Activated naive CD8-positive, alpha-beta T cell (primary cell): Measurements from ENCODE around the gene HABP4.

Experiments used
- H3K27ac Mint-ChIP-seq: one replicate; pipeline ENCODE4 v1.8.0; 2021; ENCODE audit warnings: mixed read lengths
- H3K27me3 Mint-ChIP-seq: one replicate; pipeline ENCODE4 v1.8.0; 2021; ENCODE audit warnings: mixed read lengths
- H3K36me3 Mint-ChIP-seq: one replicate; pipeline ENCODE4 v1.8.0; 2021; ENCODE audit warnings: mixed read lengths
- H3K4me1 Mint-ChIP-seq: one replicate; pipeline ENCODE4 v1.8.0; 2021; ENCODE audit warnings: low read depth, mixed read lengths
- H3K4me3 Mint-ChIP-seq: one replicate; pipeline ENCODE4 v1.8.0; 2021; ENCODE audit warnings: mild to moderate bottlenecking, mixed read lengths
- H3K9me3 Mint-ChIP-seq: one replicate; pipeline ENCODE4 v1.8.0; 2021; ENCODE audit warnings: low read depth, mixed read lengths

HABP4 gene

DNA sequence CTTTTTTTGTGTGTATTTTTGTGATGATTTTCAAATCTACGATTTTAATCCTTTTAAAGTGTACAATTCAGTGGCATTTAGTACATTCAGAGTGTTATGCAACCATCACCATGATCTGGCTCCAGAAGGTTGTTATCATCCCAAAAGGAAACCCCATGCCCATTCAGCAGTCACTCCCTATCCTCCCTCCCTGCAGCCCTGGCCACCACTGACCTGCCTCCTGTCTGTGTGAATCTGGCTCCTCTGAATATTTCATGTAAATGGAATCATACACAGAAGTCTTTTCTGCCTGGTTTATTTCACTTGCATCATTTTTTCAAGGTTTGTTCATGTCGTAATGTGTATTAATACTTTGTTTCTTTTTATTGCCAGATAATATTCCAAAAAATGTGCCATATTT is 32.5 kb downstream of the HABP4 start:
- Mint-ChIP-seq H3K27me3 (no peaks in the 10 kb centered on the region), H3K4me1 (peaks cover 7% of the 10 kb centered on the region), H3K4me3 (no peak overlapping the region), H3K36me3 (peaks cover 14% of the 10 kb centered on the region), H3K27ac (no peak overlapping the region), H3K9me3 (no peaks in the 10 kb centered on the region)

DNA sequence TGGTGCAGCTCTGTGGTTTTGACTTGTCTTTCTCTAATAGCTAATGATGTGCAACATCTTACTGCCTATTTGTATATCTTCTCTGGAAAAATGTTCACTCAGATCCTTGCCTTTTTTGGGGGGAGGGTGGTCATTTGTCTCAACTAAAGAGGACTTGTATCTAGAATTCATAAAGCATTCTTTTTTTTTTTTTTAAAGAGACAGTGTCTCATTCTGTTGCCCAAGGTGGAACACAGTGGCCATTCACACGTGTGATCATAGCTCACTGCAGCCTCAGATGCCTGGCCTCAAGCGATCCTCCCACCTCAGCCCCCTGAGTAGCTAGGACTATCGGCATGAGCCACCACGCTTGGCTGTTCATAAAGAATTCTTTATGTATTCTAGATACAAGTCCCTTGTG is 33.2 kb downstream of the HABP4 start:
- Mint-ChIP-seq H3K4me1 (peaks cover 7% of the 10 kb centered on the region), H3K27ac (no peak overlapping the region), H3K27me3 (no peaks in the 10 kb centered on the region), H3K9me3 (no peaks in the 10 kb centered on the region), H3K4me3 (no peak overlapping the region), H3K36me3 (peaks cover 12% of the 10 kb centered on the region)

DNA sequence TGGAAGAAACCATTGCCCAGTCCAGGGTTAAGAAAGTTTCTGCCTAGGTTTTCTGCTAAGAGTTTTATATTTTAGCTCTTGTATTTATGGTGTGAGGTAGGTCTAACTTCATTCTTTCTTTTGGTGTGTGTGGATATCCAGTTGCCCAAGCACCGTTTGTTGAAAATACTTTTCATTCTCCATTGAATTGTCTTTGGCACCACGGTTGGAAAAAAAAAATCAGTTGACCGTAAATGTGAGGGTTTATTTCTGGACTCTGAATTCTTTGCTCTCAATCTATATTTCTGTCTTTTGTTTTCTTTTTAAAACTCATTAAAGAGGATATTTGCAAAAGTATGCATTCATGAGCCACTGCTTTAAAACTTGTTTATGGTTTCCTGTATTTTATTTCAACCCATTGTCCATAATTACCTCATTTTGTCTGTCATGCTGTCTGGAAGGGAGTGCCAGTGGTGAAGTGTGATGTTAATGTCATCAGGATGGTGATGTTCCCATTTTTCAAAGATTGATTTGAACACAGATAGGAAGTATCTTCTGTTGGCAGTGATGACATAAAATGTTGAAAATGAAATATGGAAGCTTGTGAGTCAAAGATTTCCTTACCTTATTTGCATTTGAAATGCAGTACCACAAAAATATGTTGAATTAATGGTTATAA is 33.9 kb downstream of the HABP4 start:
- Mint-ChIP-seq H3K4me3 (no peak overlapping the region), H3K27me3 (no peaks in the 10 kb centered on the region), H3K9me3 (no peaks in the 10 kb centered on the region), H3K4me1 (peaks cover 4% of the 10 kb centered on the region), H3K36me3 (peaks cover 12% of the 10 kb centered on the region), H3K27ac (no peak overlapping the region)

DNA sequence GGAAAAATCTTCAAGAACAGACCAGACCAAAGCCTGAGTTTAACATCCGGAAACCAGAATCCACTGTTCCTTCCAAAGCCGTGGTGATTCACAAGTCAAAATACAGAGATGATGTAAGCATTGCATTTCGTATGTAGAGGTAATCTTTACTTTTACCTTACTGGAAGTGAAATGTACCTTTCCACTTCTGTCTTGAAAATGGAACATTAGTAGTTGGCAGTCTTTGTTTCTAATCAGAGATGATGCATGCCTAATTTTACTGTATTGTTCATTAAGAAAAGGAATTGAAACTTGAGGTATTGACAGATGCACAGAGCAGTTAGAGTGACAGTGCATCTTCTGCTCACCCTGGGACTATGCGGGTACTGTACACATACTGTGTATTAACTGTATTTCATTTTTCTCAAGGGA is 34.6 kb downstream of the HABP4 start:
- Mint-ChIP-seq H3K4me1 (peaks cover 1% of the 10 kb centered on the region), H3K9me3 (no peaks in the 10 kb centered on the region), H3K27ac (no peak overlapping the region), H3K36me3 (peaks cover 12% of the 10 kb centered on the region), H3K4me3 (no peak overlapping the region), H3K27me3 (no peaks in the 10 kb centered on the region)

DNA sequence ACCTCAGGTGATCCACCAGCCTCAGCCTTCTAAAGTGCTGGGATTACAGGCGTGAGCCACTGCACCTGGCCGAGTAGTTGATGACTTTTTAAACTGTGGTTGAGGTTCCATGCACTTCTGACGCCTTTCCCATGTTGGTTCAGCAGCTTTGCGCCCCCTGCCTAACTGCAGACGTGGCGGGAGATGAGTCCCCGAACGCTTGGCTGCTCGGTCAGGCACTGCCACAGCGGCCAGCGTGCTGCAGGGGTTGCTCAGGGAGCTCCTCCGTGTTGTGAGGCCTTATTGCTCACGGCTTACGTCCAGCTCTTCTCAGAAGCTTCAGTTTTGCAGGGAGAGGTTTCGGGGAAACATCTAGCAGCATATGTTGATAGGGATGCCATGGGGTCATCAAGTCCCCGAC is 35.3 kb downstream of the HABP4 start:
- Mint-ChIP-seq H3K27me3 (no peaks in the 10 kb centered on the region), H3K36me3 (peaks cover 12% of the 10 kb centered on the region), H3K9me3 (no peaks in the 10 kb centered on the region), H3K4me1 (no peaks in the 10 kb centered on the region), H3K4me3 (no peak overlapping the region), H3K27ac (no peak overlapping the region)

DNA sequence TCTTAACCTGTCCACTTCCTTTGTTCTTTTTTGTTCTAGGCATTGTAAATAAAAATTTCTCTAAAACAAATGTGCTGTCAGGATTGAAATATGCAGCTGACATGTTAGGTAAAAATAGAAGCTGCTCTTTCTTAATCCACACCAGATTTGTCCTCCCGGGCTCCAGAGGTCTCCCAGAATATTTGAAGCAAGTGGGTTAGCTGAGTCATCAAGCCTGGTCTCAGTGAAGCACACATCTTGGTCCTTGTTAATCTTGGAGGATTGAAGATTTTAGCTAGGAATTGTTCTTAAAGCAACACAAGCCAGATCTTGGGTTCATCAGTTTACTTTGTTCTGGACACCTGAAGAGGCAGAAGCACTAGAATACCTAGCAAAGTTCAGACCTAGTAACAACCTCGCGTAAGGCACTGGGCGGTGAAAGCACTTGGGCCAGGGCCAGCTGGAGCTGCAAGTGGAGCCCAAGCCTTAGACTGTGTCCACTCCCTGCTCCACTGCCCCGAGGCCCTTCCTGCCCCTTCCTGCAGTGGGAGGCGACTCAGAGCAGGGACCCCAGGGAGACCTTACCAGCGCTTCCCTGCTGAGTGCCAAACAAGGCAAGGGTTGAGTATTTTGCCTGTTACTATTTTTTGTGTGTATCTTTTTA is 36.5 kb downstream of the HABP4 start:
- Mint-ChIP-seq H3K27ac (no peak overlapping the region), H3K4me1 (peaks cover 5% of the 10 kb centered on the region), H3K9me3 (no peaks in the 10 kb centered on the region)

DNA sequence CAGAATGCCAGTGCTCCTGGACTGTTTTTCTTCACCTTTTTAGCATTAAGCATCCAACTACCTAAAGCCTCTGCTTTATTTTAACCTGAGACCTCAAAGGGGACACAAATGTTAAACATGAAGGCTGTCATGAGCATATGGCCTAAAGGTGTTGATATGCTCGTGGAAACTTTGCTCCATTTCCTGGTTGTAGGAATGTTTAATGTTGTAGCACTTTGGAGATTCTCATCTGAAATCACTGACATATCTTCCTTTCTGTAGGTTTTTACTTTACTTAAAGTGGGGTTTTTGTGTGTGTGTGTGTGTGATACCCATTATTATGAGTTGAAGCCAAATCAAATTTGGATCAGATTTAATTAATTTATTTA is 37.0 kb downstream of the HABP4 start:
- H3K4me3 Mint-ChIP-seq: no peak overlapping the region
- no peaks in the 10 kb centered on the region for H3K9me3 Mint-ChIP-seq
- peaks cover 14% of the 10 kb centered on the region for H3K36me3 Mint-ChIP-seq

More for the DNA sequence above, 36.5 kb downstream of the HABP4 start:
- Mint-ChIP-seq H3K36me3 (peaks cover 12% of the 10 kb centered on the region), H3K27me3 (no peaks in the 10 kb centered on the region), H3K4me3 (no peak overlapping the region)

DNA sequence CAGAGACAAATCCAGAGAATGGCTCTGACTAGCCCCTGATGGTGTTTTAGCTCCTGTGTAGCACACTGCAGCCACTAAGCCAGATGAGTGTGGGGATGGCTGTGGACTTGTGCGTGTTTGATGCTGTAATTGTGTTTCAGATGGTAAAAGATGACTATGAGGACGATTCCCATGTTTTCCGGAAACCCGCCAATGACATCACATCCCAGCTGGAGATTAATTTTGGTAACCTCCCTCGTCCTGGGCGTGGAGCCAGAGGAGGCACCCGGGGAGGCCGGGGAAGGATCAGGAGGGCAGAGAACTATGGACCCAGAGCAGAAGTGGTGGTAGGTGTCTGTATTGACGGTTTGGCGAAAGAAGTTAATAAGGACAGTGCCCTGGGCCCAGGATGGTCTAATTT is 38.0 kb downstream of the HABP4 start:
- Mint-ChIP-seq H3K4me1 (peaks cover 9% of the 10 kb centered on the region), H3K9me3 (no peaks in the 10 kb centered on the region), H3K27me3 (no peaks in the 10 kb centered on the region), H3K27ac (no peak overlapping the region), H3K4me3 (no peak overlapping the region), H3K36me3 (peaks cover 14% of the 10 kb centered on the region)

More for the DNA sequence above, 37.0 kb downstream of the HABP4 start:
- H3K27me3 Mint-ChIP-seq: no peaks in the 10 kb centered on the region
- H3K27ac Mint-ChIP-seq: no peak overlapping the region
- peaks cover 9% of the 10 kb centered on the region for H3K4me1 Mint-ChIP-seq

DNA sequence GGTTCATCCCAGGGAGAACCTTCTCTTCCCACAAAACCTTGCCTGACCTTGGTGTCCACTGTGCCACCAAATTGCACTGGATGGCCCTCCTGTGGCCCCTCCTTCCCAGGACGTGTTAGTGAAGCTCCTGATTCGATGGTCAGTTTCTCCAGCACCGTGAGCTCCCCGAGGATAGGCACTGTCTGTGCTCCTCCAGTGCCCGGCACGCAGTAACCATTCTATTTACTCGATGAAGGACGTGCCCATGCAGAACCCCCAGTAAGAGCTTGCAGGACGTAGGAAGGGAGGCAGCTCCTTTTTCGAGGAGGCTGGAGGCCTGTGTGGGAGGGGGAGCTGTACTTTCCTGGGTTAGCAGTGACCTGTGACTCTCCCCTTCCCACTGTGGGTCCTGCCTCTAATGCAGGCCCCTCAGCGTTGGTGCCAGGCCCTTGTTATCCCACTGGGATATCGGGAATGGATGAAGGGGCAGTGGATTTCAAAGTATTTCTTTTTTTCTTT is 39.6 kb downstream of the HABP4 start:
- Mint-ChIP-seq H3K9me3 (no peaks in the 10 kb centered on the region), H3K27ac (no peak overlapping the region), H3K4me1 (peaks cover 9% of the 10 kb centered on the region), H3K27me3 (no peaks in the 10 kb centered on the region), H3K4me3 (no peak overlapping the region), H3K36me3 (peaks cover 10% of the 10 kb centered on the region)

DNA sequence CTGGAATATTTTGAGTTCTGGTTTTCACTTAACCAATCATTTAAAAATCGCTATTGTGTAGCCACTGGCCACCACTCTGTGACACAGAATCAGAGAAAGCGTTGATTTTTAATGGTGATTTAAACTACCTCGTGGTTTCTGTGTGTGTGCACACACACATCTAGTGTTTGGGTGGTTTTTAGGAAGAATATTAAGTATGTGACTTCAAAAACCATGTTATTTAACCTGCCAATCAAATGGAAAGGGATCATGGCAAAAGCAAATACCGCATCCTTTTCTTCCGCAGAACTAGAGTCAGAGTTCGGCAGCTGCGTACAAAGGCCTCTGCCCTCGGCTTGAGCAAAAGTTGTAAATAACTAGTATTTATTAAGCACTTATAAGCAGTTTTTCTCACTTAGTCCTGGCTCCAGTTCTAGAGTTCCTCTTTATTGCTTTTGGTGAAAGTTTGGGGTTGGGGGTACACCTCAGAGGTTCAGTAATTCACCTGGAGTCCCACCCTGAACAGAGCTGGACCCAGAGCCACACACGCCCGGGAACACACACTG is 40.6 kb downstream of the HABP4 start:
- Mint-ChIP-seq H3K4me1 (peaks cover 9% of the 10 kb centered on the region), H3K27me3 (no peaks in the 10 kb centered on the region), H3K9me3 (no peaks in the 10 kb centered on the region), H3K4me3 (no peak overlapping the region), H3K36me3 (peaks cover 6% of the 10 kb centered on the region), H3K27ac (no peak overlapping the region)

DNA sequence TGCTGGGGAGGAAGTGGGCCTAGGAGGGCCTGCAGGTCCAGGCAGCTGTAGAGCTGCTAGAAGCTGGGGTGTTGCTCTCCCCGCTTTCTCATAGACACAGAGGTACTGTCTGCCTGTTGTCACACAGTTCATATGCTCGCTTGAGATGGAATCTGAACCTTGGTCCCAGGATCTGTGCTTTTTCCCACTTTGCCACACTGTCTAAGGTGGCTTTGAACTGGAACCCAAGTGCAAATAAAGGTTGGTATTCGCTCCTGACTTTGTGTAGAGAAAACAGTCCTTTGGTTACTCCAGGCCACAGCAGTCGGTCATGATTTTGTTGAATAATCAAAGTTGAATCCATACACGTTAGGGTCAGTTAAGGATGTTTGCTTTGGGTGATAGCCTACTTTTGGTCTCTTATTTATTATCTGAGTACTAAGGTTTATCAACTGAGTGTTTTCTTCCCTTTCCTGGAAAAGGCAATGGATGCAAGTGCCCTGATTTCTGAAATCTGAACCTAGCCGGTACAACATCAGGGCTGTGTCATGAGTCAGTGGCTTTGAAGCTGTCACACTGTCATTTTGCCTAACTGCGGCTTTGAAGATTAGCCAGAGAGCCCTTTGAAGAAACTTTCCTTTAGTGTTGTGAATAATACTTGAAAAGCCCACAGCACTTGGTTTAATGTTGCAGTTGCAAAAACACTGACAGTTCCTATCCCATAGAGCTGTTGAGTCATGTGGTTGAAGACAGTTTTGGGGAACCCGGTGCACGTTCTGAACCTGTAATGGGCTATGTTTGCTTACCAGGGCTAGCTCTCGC is 41.3 kb downstream of the HABP4 start:
- H3K36me3 Mint-ChIP-seq: peaks cover 4% of the 10 kb centered on the region
- peak overlapping the region; percentile 92 for H3K27ac Mint-ChIP-seq
- H3K4me1 Mint-ChIP-seq: peaks cover 9% of the 10 kb centered on the region
- H3K9me3 Mint-ChIP-seq: no peaks in the 10 kb centered on the region
- peak overlapping the region; percentile 45 for H3K4me3 Mint-ChIP-seq
- no peaks in the 10 kb centered on the region for H3K27me3 Mint-ChIP-seq

DNA sequence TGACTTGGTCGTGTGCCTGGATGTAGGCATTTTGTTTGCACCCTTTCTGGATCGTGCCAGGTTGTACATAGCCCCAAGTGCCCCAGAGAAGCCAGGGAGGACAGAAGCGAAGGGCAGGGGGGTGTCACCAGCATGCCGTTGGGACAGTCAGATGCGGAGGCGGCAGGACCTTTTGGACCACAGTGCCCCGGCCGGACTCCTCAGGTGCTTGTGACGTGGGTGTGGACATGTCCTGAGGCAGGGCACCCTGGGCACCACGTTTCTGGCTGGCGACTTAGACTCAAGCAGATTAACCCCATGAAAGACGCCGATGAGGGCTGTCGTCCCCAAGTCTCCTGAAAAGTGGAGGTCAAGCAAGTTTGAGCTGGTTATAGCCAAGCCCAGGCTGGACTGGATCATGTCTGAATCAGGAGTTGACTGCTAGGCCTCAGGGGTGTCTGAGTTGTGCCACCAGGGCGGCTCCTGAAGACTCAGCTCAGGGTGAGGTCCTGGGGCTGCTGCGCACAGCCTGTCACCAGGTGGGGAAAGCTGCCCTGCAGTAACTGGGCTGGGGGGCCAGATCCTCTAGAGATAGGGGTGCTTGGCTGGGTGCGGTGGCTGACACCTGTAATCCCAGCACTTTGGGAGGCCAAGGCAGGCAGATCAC is 42.0 kb downstream of the HABP4 start:
- H3K9me3 Mint-ChIP-seq: no peaks in the 10 kb centered on the region
- no peaks in the 10 kb centered on the region for H3K27me3 Mint-ChIP-seq
- peak overlapping the region; percentile 45 for H3K4me3 Mint-ChIP-seq
- H3K36me3 Mint-ChIP-seq: peaks cover 4% of the 10 kb centered on the region
- H3K27ac Mint-ChIP-seq: peak overlapping the region; percentile 92
- H3K4me1 Mint-ChIP-seq: peaks cover 9% of the 10 kb centered on the region

DNA sequence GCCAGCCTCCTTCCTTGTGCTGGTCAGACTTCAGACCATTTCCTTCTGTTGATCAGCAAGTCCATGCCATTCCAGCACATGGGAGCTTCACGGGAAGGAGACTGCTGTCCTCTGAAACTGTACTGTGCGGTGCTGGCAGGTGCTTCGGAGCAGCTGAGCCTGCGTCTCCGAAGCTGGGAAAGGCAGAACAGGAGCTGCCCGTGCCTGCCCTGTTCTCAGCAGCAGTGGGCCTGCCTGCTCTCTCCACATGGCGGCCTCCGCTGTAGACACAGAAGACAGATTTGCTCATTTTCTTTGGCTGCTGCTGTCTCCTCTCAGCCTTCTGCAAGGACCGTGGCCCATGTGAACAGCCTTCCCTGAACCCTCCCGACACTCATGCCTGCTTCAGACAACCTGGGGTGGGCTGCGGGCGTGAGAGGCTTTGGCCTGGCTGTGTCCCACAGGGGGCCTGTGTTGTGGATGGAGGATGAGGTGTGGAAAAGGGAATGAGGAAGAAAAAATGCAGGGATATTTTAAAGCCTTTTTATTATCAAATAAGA is 43.1 kb downstream of the HABP4 start:
- H3K9me3 Mint-ChIP-seq: no peaks in the 10 kb centered on the region
- H3K4me1 Mint-ChIP-seq: peaks cover 9% of the 10 kb centered on the region
- H3K27me3 Mint-ChIP-seq: no peaks in the 10 kb centered on the region
- H3K4me3 Mint-ChIP-seq: no peak overlapping the region
- no peak overlapping the region for H3K27ac Mint-ChIP-seq
- peaks cover 4% of the 10 kb centered on the region for H3K36me3 Mint-ChIP-seq

DNA sequence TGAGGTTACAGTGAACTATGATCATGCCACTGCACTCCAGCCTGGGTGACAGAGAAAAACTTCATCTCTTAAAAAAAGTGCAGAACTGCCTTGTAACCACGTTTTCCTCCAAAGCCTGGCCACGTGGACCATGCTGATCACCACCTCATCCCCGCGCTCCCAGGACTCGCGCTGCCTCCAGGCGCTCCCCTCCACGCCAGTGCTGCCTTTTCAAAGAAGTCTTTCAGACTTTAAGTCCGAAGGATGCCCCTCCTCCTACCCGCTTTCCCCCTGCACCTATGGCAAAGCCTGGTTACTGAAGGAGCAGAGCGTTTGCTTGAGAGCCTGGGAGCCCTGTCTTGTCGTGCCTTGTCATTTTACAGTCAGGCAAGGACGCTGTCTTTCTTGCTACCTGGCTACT is 43.8 kb downstream of the HABP4 start:
- Mint-ChIP-seq H3K27ac (no peak overlapping the region), H3K4me3 (no peak overlapping the region), H3K4me1 (peaks cover 9% of the 10 kb centered on the region), H3K36me3 (peaks cover 4% of the 10 kb centered on the region), H3K27me3 (no peaks in the 10 kb centered on the region), H3K9me3 (no peaks in the 10 kb centered on the region)
